GM18951 (cell line): ENCODE data around the gene NAV2.

ENCODE experiments used
- POLR2A ChIP-seq: IDR thresholded peaks from 4 replicates; pipeline ENCODE4 v1.6.1; 2011; ENCODE audit warnings: mild to moderate bottlenecking; ENCODE audit not compliant: insufficient read length, insufficient read depth; ENCODE audit errors: extremely low read depth
- in situ Hi-C: fragments of 300-500 bp; cut with MboI; formaldehyde crosslinking; loops from one replicate; pipeline ENCODE4 v1.12.0; 2022; ENCODE audit warnings: low sequenced_read_pairs, mixed read lengths, inconsistent platforms; ENCODE audit not compliant: unreplicated experiment

NAV2 gene

DNA sequence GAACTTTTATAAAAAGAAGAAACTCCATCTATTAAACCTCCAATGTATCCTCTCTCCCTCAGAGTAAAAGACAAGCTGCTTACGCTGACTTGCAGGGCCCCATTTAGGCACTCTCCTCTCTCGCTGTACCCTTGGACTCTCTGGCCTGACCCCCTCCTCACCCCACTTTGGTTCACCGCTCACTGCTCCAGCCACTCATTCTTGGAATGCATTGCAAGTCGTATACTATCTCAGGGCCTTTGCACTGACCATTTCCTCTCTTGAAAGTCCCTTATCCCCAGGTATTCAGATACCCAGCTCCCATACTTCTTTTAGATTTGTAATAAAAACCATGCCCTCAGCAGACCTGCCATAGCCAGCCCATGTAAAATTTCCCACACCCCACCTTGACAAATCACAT lies 308.1 kb downstream of the NAV2 start:
- in situ Hi-C loops, result no loop called here
- TF ChIP-seq POLR2A, result no peak

DNA sequence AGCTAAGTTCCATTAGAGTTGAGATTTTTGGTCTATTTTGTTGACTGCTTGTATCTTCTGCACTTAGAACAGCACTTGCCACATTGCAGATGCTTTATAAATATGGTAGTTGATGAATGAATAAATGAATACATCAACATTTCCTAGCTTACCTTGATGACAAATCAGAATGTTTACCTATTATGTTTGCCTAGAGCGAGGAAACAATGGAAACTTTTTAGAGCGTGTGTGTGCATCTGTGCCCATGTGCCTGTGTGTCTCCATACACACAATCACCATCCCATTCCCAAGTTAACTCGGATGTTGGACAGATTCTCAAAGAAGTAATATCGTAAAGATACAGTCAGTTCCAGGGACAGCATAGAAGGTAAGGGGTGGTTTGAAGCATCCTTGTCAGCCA lies 308.6 kb downstream of the NAV2 start:
- TF ChIP-seq POLR2A, result no peak
- in situ Hi-C loops, result no loop called here

DNA sequence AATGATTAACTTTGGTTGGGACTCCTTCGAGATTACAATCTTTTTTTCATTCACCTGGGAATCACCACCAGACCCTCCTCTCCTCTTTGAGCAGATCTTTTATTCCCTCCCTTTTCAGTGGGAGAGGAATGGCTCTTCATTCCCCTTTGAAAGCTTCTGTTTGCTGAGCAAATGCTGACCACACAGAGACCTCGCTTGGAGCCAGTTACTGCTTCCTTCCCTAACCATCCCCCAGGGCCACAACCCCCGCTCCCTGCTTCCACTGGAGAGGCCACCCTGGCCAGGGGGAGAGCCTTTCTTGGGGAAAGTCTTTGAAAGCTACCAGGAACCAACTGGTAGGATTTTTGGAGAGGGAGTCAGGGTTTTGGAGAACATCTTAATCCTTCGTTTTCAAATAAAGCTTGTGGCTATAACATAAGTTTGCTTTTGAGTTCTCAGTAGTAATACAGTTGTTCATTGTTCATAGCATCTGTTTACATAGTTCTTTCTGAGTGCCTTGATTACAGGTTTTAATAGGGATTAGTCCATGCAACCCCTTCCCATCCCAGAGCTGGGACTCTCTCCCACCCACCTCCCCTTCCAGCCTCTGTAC lies 309.2 kb downstream of the NAV2 start:
- in situ Hi-C loops, result no loop called here
- TF ChIP-seq POLR2A, result no peak

DNA sequence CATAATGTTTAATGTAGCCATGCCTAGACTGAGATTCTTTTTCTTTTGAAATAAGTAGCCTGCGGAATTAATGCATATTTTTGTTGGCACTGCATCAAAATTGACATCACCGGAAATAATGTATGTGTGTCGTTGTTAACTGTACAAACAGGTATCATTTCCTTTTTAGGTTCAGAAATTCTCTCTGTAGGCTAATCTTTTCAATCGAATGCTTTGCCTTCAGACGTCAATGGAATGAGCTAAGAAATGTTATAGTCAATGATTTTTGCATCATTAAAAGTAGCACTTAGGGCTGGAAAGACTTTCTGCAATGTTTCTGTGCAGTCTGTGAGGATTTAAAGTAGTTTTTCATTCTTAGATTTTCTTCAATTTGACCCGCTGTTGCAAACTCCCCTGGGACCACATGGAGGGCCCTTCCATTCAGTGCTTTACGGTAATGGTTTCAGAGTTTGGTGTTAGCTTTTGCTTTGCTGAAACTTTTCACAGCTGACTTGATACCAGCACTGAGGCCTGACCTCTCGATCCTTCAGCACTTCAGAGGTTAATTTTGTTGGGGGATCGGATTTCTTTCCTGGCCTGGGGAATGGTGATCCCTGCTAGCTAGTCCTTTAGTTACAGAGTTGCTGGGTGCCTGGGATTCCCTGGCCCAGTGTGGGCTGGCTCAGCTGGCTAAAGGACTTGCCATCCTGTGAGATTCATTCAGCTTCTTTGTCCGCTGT lies 309.9 kb downstream of the NAV2 start:
- in situ Hi-C loops, result no loop called here
- no peak for TF ChIP-seq POLR2A

DNA sequence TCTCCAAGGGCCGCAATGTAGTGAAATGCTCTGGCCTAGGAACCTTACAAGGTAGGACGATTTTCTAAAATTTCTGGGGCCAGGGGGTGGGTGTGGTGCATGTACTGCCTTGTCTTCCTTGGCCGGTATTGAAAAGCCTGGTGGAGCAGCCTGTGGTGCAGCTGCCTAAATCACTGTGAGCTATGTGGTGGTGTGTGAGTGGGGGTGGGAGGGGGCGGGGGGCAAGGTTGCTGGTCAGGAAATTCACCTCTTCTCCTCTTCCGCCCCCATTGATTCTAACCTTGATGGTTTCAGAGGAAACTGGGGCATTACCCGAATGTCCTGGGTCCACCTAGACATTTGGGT lies 310.4 kb downstream of the NAV2 start:
- no peak for TF ChIP-seq POLR2A
- in situ Hi-C loops, result no loop called here

DNA sequence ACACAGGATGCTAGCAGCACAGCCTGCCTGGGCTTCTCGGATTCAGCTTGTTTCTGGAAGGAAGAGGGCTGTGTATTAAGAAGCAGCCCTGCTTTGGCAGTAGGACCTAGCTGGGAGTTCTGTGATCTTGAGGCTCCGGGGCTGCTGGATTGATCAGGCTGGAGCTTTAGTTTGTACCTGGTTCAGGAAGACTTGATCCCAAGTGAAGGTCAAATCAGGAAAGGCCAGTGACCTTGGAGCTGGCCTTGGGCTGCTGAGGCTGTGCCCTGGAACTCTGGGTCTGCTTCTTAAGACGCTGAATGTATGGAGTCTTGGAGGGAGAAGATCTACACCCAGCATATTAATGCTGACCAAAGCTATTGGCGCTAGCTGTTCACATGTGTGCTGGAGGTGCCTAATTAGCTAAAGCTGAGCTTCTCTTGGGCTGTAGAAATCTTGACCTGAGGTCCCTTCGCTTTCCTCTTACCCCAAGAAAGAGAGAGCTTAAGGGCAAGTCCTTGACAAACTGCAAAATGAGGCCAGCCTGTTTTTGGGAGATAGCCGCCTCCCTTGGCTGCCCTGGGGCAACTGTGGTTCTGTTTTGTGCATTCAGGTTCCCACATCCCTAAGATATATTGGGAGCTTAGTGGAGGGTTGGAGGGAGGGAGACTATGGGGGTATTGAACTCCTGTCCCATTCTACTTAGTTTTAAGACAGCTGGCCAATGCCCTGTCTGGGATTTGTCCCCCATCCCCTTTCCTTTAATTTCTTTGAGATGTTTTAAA lies 311.7 kb downstream of the NAV2 start:
- no peak for TF ChIP-seq POLR2A
- in situ Hi-C loops, result no loop called here

DNA sequence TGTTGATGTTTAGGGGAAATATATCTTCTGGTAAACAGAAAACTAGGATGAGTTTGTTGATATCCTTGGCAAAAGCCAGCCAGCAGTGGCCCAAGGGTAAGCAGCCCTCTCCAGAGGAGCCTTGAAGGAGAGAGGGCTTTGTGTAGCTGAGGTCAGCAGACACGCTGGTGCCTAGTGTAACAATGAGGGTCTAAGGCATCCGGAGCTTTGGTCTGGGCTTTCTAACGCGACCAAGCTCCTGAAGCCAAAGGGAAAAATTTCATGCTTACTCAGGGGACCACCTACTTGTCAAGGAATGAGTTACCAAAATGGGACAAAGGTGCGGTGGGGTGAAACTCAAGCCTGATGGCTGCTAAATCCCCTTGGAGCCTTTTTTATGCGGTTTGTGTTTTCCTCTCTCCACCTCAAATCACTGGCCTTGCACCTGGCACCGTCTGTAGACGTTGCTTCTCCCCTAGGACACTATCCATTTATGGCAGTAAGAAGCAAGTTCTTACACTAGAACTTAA lies 312.7 kb downstream of the NAV2 start:
- TF ChIP-seq POLR2A, result no peak
- in situ Hi-C loops, result no loop called here

DNA sequence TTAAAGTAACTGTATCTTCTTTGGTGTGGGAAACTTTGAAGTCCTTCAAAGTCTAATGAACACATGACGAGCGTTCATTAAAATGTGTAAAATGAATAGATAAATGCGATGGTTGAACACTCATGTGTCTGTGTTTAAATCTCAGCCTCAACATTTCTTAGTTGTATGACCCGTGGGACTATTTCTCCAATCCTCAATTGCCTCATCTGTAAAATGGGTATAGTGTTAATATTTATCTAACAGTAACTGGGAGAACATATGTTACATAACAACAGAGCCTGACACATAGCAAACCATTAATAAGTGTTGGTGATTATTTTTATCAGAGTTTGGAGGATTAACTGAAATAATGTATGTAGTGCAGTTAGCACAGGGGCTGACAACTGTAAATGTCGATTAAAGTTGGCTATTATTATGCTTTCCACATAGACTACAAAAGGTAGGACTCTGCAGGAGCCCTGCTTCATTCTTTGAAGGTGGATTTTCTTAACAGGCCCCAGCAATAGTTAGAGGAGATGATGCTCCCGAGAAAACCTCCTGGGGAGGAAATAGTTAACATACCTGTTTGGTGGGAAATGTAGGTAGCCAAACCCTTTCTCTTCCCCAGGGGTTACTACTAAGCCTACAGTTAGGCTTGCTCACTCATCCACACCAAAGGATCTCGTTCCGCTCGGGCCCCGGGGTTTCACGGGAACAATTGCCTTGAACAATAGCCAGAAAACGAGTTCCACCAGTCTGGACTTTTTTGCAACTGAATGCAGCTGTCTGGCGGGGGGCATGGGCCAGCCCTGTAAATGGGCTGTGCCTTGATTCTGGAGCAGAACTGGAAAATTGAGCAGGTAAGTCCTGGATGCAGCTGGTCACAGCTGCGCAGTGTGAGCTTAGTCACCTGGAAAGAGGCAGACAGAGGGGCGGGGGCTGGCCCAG lies 314.3 kb downstream of the NAV2 start:
- no peak for TF ChIP-seq POLR2A

DNA sequence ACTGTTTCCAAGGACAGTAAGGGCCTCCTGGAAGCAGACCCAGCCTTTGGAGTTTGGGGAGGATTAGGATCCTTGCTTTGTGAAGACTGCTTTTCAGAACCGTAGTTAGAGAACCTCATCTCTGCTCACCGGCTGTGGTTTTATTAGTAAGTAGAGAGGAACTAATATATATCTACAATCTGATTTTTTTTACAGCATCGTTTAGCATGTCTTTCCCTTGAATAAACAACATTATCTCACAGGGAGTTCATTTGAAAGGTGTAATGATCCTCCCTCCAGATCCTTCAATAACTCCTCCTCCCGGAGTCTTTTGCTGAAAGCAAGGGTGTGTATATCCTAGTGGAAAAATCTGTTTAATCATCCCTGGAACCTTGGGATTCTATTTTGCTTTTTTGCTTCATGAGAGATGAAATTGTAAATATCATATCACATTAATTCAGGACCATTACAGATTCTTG lies 314.9 kb downstream of the NAV2 start:
- in situ Hi-C loops, result no loop called here

More for the DNA sequence above, 314.3 kb downstream of the NAV2 start:
- in situ Hi-C loops, result no loop called here

DNA sequence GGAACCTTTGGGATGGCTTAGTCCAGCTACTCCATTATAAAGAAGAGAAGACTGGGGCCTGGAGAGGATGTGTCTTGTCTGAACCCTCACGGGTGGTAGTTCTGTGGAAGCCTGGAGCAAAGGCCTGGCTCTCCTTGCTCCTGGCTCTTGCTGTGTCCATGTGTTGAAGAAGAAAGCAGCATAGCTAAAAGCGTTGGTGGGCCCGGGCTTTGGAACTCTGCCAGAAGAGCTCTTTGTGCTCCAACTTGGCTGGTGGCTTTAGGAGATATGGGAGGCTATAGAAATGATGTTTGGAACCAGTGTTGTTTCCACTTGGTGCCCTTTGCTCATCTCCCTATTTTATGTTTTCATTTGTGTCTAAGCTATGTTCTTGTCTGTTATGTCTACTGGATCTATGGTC lies 316.6 kb downstream of the NAV2 start:
- no peak for TF ChIP-seq POLR2A
- in situ Hi-C loops, result no loop called here

More for the DNA sequence above, 314.9 kb downstream of the NAV2 start:
- no peak for TF ChIP-seq POLR2A

DNA sequence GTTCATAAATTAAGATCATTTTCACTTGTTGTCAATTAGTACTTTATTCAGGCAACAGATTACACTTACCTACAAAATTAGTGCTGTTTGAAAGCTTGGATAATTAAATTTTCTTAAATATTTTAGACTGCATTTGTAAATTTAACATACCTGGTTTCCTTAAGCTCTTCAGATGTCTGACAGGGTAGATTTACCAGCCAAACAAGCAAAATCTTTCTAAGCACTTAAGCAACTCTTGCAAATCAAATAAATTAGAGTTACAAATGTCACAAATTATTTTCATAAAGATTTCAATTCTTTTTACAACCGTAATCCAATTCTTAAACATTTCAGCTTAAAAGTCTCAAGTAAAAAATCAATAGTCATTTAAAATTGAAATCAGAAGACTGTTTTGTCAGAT lies 317.8 kb downstream of the NAV2 start:
- TF ChIP-seq POLR2A, result no peak
- in situ Hi-C loops, result no loop called here

DNA sequence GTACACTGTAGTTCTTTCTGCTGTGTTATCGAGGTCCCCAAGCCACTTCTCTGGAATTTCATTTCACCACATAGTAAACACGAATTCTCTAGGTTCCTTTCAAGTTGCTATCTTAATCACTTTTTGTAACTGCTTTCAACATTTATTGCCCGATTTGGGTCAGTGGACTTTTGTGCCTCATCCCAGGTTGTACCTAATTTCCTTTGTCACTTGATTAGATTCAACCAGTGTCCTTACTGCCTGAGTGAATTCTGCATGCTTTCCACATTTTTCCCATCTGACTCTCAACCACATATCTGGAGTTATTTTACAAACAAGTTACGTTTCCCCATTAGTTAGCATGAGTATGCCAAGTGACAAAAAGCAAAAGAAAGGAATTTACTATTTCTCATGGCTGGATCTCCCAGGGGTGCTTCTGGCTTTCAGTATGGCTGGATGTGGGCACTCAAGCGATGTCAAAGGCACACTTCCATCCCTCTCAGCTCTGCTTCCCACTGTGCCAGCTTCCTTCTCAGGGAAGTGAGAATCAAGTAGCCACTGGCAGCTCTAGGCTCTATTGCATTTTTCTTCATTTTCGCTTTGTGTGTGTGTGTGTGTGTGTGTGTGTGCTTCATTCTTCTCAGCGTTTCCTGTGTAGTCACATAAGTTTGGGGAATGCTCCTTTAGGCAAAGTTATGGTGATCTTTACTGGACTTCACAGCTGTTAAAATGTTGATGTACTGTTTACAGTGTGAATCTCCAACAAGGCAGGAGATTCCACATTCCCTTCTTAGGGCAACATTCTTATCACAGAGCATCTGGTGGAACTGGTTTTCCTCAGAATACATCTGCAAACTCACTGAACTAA lies 318.7 kb downstream of the NAV2 start:
- in situ Hi-C loops, result no loop called here
- TF ChIP-seq POLR2A, result no peak
